HG03108 (cell line): ENCODE measurements around the gene ZNG1C.
"Not testable (repeated sequence)": the region's sequence is repeated elsewhere in the genome, so short reads cannot be mapped to it uniquely, and the experiment has no call there.

Source experiments
- ATAC-seq: cut with Tn5 transposase; IDR thresholded peaks from one replicate; pipeline ENCODE4 v1.9.1; 2021; ENCODE audit warnings: moderate library complexity; ENCODE audit not compliant: unreplicated experiment

The ZNG1C gene

GRCh38 chr9:68241683-68242082 is at the start of gene ZNG1C:
Gene ZNG1C, plus strand, starts transcription at chr9:68241983. Its CDS starts 49 bp downstream, at chr9:68242032.
- ATAC-seq = not testable (repeated sequence)

GRCh38 chr9:68242437-68242836 is 654 bp downstream of the ZNG1C start:
- ATAC-seq = not testable (repeated sequence)

DNA sequence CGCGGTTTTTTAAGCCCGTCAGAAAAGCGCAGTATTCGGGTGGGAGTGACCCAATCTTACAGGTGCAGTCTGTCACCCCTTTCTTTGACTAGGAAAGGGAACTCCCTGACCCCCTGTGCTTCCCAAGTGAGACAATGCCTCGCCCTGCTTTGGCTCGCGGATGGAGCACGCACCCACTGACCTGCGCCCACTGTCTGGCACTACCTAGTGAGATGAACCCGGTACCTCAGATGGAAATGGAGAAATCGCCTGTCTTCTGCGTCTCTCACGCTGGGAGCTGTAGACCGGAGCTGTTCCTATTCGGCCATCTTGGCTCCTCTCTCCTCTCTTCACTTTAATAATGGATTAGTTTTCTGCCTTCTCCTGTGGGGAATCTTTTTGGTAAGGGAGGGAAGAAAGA is 39.3 kb downstream of the ZNG1C start:
- ATAC-seq = not testable (repeated sequence)

GRCh38 chr9:68302567-68302966 is 60.8 kb downstream of the ZNG1C start, which contains the start of gene FOXD4L3:
Gene FOXD4L3, plus strand, starts transcription at chr9:68302867. Its CDS starts 85 bp downstream, at chr9:68302952.
- not testable (repeated sequence) for ATAC-seq

GRCh38 chr9:68303771-68304170 is 62.0 kb downstream of the ZNG1C start:
- not testable (repeated sequence) for ATAC-seq

GRCh38 chr9:68304212-68304611 is 62.4 kb downstream of the ZNG1C start:
- not testable (repeated sequence) for ATAC-seq

- not testable (repeated sequence) for ATAC-seq
These were observed 63.0 kb downstream of the ZNG1C start for GRCh38 chr9:68304777-68305176.

GRCh38 chr9:68305680-68306285 is 64.0 kb downstream of the ZNG1C start:
- ATAC-seq = not testable (repeated sequence)

GRCh38 chr9:68306391-68306964 is 64.7 kb downstream of the ZNG1C start:
- not testable (repeated sequence) for ATAC-seq

DNA sequence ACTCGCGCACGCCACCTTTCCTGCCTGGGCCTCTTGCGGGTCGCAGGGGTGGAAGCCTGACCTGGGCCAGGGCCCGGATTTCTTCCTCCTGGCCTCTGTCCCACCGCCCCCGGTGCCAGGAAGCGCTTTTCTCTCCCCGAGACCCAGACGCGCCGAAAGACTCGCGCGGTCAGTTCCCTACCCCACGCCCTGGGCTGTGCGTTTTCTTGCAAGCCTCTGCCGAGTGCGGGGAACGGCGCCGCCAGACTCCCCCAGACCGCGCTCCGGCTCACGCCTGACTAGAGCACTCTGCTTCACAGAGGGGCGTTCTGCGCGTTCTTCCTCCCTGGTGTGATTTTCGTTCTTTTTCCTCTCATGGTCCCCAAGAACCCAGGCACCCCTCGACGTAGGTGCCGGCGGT is 65.3 kb downstream of the ZNG1C start:
- not testable (repeated sequence) for ATAC-seq

DNA sequence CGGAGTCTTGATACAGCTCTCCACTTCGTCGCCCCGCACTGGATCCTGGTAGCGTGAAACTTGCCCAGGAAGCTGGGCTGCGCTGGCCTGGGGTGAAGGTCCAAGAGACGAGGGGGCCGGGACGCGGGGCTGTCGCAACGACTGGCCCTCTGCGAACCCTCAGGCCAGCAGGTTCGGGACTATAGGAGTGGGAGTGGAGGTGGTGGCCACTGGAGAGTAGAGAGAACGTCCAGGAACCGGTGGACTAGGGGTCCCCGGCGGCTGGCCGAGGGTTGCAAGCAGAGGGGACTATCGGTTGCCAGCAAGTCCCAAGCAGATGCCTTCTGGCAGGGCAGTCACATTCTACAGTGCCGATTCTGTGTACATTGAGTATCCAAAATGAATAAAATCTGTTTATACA is 65.9 kb downstream of the ZNG1C start:
- not testable (repeated sequence) for ATAC-seq

- not testable (repeated sequence) for ATAC-seq
These were observed 69.4 kb downstream of the ZNG1C start for GRCh38 chr9:68311208-68311607.

DNA sequence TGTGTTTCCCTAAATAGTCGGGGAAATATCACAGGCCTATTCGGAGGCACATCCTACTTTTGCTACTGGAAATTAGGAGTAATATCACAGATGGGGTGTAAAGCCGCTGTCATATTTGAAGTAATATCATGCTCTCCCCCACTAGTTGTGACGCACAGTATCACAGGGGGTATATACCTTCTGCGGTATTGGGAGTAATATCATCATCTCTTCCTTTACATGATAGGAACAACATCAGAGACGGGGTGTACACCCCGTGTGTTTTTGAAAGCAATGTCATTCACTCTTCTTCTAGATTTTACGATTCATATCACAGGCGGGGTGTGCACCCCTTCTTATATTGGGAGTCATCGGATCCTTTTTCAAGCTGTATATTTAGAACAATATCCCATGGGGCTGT is 76.4 kb downstream of the ZNG1C start:
- not testable (repeated sequence) for ATAC-seq

- not testable (repeated sequence) for ATAC-seq
These were observed 82.0 kb downstream of the ZNG1C start for GRCh38 chr9:68323749-68324148.

- ATAC-seq = not testable (repeated sequence)
These were observed 82.7 kb downstream of the ZNG1C start for GRCh38 chr9:68324518-68324917.

- not testable (repeated sequence) for ATAC-seq
These were observed 87.3 kb downstream of the ZNG1C start for GRCh38 chr9:68329106-68329505.

- not testable (repeated sequence) for ATAC-seq
These were observed 88.9 kb downstream of the ZNG1C start for GRCh38 chr9:68330531-68331173.

- not testable (repeated sequence) for ATAC-seq
These were observed 90.3 kb downstream of the ZNG1C start for GRCh38 chr9:68332122-68332521.

DNA sequence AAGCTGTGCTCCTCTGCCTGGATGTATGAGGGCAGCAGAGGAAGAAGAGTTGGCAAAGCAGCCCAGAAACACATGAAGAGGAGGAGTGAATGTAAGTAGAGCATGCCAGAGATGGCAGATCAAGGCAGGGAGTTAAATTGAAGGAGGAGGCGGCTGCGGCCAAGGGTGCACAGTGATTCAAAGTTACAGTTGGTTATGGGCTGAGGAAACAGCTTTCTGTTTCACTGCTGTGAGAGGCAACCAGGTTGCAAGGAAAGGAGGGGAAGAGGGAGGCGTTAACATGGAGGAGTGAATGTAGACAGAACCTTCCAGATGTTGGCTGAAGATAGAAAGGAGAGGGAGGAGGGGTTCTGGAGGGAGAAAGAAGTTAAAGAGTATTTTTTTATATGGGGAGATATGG is 94.2 kb downstream of the ZNG1C start:
- not testable (repeated sequence) for ATAC-seq

DNA sequence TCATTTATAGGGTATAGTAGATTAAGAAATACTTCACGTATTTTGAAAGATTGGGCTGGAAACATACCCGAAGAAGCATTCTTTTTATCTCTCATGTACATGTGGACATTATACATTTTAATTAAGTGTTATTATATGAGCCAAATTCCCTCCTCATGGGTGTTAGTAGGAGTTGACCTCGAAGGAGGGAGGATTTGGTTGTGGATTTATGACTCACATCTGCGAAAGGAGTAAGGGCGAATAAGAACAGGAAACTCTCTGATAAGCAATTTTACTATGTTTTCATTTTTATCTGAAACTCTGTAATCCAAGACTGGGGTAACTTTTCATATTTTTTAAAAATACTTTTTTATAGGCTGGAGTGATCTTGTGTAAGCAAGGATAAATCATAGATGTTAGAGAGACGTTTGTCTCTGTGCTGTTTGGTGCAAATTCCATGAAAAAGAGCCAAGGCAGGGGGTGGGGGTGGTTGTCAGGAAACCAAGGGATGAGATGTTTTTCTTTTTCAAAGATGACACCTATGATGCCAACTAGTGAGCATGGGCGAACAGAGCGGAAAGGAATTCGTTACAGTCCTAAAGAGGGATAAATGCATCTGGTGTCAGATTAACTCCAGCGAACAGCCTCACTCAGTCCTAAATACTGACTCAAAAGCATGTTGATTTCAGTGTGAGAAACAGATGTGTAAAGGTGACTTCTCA is 95.0 kb downstream of the ZNG1C start:
- not testable (repeated sequence) for ATAC-seq

- ATAC-seq = not testable (repeated sequence)
These were observed 96.2 kb downstream of the ZNG1C start for GRCh38 chr9:68338000-68338399.
